CD4-positive, alpha-beta T cell treated with Interferon gamma for 1 hour (primary cell): Measurements from ENCODE around the gene PPP4R1.
A peak's percentile ranks its signal among the peaks of the same experiment; 100 is the strongest.

ENCODE experiments used
- DNase-seq: peaks from one replicate; pipeline ENCODE4 v3.0.0-alpha.2; 2020

Gene PPP4R1

DNA sequence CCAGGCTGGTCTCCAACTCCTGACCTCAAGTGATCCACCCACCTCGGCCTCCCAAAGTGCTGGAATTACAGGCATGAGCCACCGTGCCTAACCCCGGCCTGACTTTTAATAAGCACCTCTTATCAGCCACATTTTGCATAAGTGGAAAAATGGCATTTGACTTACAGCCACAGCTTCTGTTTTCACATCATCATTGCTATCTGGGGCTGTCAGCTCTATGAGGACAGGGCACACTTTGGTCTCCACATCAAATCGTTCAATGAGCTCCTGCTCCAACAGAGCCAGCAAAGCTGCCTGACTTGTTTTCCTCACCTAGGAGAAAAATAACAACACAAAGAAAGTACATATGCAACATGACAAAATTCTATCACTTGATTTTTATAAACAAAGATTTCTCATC lies 26.4 kb downstream of the PPP4R1 start:
- no peak for DNase-seq

GRCh38 chr18:9586814-9587213 lies 27.5 kb downstream of the PPP4R1 start:
- DNase-seq = no peak

DNA sequence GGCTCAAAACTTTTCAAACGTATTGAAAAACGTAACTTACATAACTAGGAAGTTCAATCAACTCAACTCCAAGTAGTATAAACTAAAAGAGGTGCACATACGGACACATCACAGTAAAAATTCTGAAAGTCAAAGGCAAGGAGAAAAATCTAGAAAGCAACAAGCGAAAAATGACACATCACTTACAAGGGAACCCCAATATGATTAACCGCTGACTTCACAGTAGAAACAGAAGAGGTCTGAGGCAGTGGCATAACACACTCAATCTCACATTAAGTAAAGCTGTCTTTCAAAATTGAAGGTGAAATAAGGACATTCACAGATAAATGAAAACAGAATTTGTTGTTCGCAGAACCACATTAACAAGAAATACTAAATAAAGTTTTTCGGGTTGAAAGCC lies 32.7 kb downstream of the PPP4R1 start:
- no peak for DNase-seq

- DNase-seq = no peak
Observed at GRCh38 chr18:9578306-9578705, 36.1 kb downstream of the PPP4R1 start.

DNA sequence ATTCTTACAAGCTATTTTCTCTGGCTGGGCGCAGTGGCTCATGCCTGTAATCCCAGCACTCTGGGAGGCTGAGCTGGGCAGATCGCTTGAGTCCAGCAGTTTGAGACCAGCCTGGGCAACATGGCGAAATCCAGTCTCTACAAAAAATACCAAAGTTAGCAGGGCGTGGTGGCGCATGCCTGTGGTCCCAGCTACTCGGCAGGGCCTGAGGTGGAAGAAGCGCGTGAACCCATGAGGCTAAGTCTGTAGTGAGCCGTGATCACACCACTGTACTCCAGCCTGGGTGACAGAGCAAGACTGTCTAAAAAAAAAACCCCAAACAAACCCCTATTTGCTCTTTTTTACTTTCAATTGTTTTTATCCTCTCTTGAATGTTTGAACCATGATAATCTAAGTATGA lies 37.0 kb downstream of the PPP4R1 start:
- no peak for DNase-seq

- DNase-seq = peak; percentile 24
Observed at GRCh38 chr18:9575558-9575957, 38.8 kb downstream of the PPP4R1 start.

DNA sequence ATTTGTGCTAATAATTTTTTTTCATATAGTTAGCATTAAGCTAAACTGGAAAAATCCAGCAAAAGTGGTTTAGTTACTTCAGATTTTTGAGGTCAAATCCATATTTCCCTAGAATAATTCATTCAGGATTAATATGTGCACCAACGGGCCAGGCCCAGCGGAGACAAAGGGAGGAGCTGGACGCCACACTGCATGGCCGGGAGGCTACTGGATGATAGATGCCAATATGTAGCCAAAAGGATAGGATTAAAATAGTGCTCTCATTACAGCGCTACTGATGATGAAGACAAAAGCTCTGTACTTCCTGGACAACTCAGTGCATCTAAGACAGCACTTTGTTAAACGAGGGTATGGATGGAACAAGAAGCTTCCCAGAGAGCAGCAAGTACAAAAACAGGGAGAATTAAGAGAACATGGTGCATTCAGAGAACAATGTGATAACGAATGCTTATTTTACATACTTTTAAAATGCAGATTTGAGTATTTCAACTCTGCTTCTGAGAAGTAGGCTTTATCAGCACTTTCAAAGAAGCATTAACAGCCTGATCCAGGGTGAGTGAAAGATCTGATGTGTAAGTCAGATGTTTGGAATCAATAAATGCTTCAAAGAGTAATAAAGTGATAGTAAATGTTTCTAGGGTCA lies 39.8 kb downstream of the PPP4R1 start:
- no peak for DNase-seq

DNA sequence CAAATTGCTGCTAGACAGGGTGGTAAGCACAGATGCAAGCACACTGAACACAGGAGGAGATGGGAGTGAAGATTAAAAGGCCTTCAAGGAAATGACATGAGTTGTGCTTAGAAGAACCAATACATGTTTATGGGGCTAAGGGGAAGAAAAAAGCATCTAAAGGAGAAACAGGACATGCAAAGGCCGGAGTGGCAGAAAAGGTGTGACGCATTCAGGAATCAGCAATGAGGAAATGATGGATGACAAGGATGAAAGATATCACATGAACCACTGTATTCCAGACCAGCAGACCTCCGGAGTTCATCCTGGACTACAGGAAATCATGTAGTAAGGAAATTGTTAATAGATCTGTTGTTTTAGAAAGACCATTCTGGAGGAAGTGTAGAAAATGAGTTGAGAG lies 42.8 kb downstream of the PPP4R1 start:
- DNase-seq = no peak

DNA sequence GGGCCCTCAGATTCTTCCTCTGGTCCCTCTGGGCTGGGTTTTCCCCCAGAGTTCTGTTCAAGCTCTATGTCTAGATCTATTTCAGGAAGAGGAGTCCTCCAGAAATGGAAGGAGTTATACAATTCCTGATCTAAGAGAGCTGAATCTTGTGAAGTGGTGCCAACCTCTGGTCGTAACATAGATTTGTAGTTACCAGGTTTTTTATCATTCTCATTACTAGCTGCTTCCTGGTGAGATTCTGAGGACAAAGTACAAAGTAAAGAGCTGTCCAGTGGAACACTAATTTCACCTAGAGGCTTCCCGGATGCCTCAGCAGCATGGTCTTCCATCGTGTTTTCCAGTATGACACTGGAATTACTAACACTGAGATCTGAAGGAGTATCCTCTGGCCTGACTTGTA lies 44.1 kb downstream of the PPP4R1 start:
- no peak for DNase-seq

- DNase-seq = no peak
Observed at GRCh38 chr18:9569178-9569577, 45.2 kb downstream of the PPP4R1 start.

- DNase-seq = no peak
Observed at GRCh38 chr18:9568186-9568585, 46.2 kb downstream of the PPP4R1 start.

DNA sequence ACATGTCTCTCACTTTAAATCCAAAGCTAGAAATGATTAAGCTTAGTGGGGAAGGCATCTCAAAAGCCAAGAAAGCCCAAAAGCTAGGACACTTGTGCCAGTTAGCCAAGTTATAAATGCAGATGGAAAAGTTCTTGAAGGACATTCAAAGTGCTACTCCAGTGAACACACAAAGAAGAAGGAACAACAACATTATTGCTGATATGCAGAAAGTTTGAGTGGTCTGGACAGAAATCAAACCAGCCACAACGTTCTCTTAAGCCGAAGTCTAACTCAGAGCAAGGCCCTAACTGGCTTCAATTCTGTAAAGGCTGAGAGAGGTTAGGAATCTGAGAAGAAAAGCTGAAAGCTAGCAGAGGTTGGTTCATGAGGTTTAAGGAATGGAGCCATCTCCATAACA lies 49.0 kb downstream of the PPP4R1 start:
- DNase-seq = no peak

DNA sequence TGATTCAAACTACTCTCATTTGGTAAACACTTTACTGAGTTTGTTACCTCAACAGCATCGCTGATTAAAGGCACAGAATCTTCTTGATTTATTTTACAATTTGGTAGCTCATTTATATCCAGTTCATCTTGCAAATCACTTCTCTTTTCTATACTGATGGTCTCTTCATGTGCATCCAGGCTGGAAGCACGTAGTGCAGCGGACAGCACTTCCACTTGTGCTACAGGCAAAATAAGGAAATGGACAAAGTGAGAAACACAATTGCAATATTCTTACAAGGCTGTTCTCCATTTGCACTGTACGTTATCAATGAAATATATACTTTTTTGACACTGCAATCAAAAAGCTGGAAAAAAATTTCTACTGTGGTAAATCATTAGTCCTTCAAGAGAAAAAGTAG lies 51.0 kb downstream of the PPP4R1 start:
- no peak for DNase-seq

- no peak for DNase-seq
Observed at GRCh38 chr18:9562584-9562983, 51.8 kb downstream of the PPP4R1 start.

DNA sequence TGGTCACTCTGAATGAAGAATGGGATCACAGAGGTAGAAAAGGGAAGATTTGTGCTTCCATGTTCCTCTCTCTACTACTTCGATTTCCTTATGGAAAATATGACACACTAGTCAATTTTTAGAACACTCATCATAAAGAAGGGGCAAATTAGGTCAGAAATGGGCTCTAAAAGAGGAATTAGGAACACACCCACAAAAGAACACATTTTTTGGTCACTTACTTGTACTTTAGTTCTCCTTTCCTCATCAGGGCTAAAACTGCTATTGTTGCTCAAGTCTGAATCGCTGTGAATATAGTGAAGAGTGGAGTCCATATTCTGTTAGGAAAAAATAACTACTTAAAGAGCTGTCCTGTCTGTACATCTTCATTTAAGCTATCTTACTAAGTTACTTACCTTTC lies 52.6 kb downstream of the PPP4R1 start:
- DNase-seq = no peak

DNA sequence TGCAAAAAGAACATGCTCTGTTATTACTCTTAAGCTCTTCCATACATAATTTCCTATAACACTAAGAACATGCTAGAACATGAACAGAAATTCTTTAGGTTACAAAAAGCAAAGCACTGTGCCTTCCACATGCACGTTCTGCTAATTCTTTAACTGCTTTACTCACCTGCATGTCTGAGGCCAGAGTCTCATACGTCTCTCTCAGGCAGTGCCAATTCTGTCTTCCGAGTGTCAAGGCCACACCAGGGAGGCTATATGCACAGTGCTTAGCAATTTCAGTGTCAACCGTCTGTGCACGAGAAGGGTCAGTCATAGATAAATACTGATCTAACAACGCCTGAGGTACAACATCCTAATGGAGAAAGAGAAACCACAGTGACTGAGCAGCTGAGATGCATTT lies 55.1 kb downstream of the PPP4R1 start:
- DNase-seq = no peak

DNA sequence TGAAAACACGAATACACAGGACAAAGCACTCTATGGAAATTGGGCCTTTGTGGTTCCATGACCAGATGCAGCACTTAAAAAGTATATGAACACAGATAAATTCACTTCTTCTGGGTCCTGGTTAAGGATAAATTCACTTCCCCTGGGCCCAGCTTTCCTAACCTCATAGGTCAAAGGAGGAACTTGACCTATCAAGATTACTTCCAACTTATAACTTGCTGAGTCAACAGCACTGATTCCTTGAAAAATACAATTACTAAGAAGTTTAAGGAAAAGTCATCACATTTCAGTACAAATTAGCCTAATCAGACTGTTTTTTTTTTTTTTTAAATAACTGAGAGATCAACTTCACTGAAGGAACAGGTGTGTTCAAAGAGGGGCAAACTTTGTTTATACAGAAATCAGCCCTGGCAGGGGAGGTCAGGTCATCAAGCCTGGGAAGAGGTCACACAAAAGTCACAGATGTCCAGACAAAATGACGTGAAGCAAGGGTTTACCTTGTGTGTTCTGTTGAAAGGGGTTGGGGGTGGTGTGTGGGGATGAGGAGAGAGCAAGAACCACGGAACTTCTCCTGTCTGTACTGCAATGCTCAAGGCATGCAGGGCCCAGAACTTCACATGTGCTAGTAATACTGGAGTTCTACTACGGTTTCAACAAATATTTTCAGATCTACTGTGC lies 55.8 kb downstream of the PPP4R1 start:
- DNase-seq = no peak

- no peak for DNase-seq
Observed at GRCh38 chr18:9557250-9557943, 57.0 kb downstream of the PPP4R1 start.

DNA sequence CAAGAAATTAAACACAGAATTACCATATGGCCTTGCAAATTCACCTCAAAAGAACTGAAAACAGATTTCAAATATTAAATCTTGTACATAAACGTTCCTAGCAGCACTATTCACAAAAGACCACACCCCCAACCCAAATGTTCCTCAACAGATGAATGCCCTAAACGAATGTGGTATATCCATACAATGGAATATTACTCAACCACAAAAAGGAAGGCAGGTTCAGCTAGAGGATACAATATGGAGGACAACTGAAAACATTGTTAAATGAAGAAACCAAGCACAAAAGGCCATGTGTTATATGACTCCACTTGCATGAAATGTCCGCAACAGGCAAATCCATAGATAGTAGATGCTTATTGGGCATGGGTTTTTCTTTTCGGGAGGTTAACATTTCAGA lies 61.7 kb downstream of the PPP4R1 start:
- no peak for DNase-seq

GRCh38 chr18:9552191-9552590 lies 62.2 kb downstream of the PPP4R1 start:
- DNase-seq = no peak

DNA sequence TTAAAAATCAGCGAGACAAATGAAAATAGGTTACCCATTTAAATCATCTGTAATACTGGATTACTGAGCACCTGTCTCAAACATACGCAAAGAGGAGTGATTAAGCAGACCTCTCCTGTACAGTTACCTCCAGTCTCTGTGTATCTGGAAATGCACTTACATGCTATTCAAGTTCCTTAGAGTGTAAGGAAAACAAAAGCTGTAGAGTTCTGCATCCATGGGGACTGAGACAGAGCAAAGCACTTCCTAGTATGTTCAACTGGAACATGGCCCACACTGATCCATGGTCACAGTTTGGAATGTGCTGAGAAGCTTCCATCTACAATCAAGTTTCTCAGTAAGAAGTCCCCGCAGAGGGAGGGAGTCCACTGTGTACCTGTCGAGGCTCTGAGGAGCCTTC lies 63.9 kb downstream of the PPP4R1 start:
- no peak for DNase-seq

- no peak for DNase-seq
Observed at GRCh38 chr18:9549405-9549804, 65.0 kb downstream of the PPP4R1 start.

DNA sequence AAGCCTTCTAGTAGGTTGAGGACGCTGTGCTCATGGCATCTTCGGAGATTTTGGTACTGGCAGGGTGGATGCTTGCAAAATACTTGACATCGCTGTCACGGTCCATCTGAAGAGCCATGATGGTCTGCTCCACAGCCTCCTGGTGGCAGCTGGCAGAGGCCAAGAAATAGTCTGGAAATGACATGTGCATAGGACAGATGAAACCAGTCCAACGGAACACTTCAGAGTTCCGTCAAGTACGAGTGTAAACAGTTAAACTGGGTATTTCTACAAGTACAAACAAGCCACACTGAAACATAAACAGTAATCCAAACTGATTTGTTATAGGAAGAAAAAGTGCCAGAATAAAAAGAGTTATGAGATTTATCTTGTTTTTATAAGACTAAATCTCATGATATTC lies 66.6 kb downstream of the PPP4R1 start:
- DNase-seq = no peak

- no peak for DNase-seq
Observed at GRCh38 chr18:9546468-9546867, 67.9 kb downstream of the PPP4R1 start.

GRCh38 chr18:9545029-9545428 lies 69.3 kb downstream of the PPP4R1 start:
- DNase-seq = no peak
